ENCODE results near the gene VIPR2.

VIPR2 gene

GRCh38 chr7:159009951-159010350, 134.7 kb downstream of the VIPR2 start:
- H4K20me1 ChIP-seq (ENCODE audit: control insufficient read depth, insufficient read depth, low read depth, low read length), result no peaks in the 10 kb centered on the region
- H3K9me3 ChIP-seq (ENCODE audit: control insufficient read depth, insufficient read depth, low read length), result no peaks in the 10 kb centered on the region
- H3K36me3 ChIP-seq (ENCODE audit: control insufficient read depth, low read length), result no peaks in the 10 kb centered on the region
- TF ChIP-seq EZH2phosphoT487 (IDR thresholded peaks at IDR 0.05; ENCODE audit: borderline replicate concordance, low read length) (no peak), CTCF (IDR thresholded peaks at IDR 0.05; ENCODE audit: low read depth, low read length, poor library complexity, severe bottlenecking) (no peak)
- H3K9me2 ChIP-seq (replicated peaks; ENCODE audit: control insufficient read depth, low read length), result no peaks in the 10 kb centered on the region
- H3K4me1 ChIP-seq (ENCODE audit: control insufficient read depth, low read length), result no peaks in the 10 kb centered on the region
- no peak overlapping the region for H3K27ac ChIP-seq (ENCODE audit: low read depth, low read length)
- no peaks in the 10 kb centered on the region for H3K79me2 ChIP-seq (ENCODE audit: control insufficient read depth, low read length)
- no peaks in the 10 kb centered on the region for H3F3A ChIP-seq (ENCODE audit: control insufficient read depth, insufficient read depth)
- no peak overlapping the region for H3K4me3 ChIP-seq (ENCODE audit: low read length)
- no peak overlapping the region for H3K4me2 ChIP-seq (ENCODE audit: low read length)
- no peaks in the 10 kb centered on the region for H3K27me3 ChIP-seq (ENCODE audit: control insufficient read depth, low read length)

- no peak overlapping the region for H3K27ac ChIP-seq (ENCODE audit: low read depth, low read length)
- no peaks in the 10 kb centered on the region for H3K9me2 ChIP-seq (replicated peaks; ENCODE audit: control insufficient read depth, low read length)
- H3K36me3 ChIP-seq (ENCODE audit: control insufficient read depth, low read length), result no peaks in the 10 kb centered on the region
- H3K4me2 ChIP-seq (ENCODE audit: low read length), result no peak overlapping the region
- H3K27me3 ChIP-seq (ENCODE audit: control insufficient read depth, low read length), result no peaks in the 10 kb centered on the region
- no peaks in the 10 kb centered on the region for H4K20me1 ChIP-seq (ENCODE audit: control insufficient read depth, insufficient read depth, low read depth, low read length)
- no peaks in the 10 kb centered on the region for H3K9me3 ChIP-seq (ENCODE audit: control insufficient read depth, insufficient read depth, low read length)
- H3K4me1 ChIP-seq (ENCODE audit: control insufficient read depth, low read length), result no peaks in the 10 kb centered on the region
- no peak overlapping the region for H3K4me3 ChIP-seq (ENCODE audit: low read length)
- H3F3A ChIP-seq (ENCODE audit: control insufficient read depth, insufficient read depth), result no peaks in the 10 kb centered on the region
- no peaks in the 10 kb centered on the region for H3K79me2 ChIP-seq (ENCODE audit: control insufficient read depth, low read length)
- no peak for TF ChIP-seq CTCF (IDR thresholded peaks at IDR 0.05; ENCODE audit: low read depth, low read length, poor library complexity, severe bottlenecking)
- no peak for TF ChIP-seq EZH2phosphoT487 (IDR thresholded peaks at IDR 0.05; ENCODE audit: borderline replicate concordance, low read length)
Observed at GRCh38 chr7:159008417-159008816, 136.2 kb downstream of the VIPR2 start.

GRCh38 chr7:159007996-159008389, 136.7 kb downstream of the VIPR2 start:
- Histone ChIP-seq H3K27ac (ENCODE audit: low read depth, low read length) (no peak overlapping the region), H3K9me3 (ENCODE audit: control insufficient read depth, insufficient read depth, low read length) (no peaks in the 10 kb centered on the region), H3F3A (ENCODE audit: control insufficient read depth, insufficient read depth) (no peaks in the 10 kb centered on the region), H3K4me2 (ENCODE audit: low read length) (no peak overlapping the region), H3K4me1 (ENCODE audit: control insufficient read depth, low read length) (no peaks in the 10 kb centered on the region), H4K20me1 (ENCODE audit: control insufficient read depth, insufficient read depth, low read depth, low read length) (no peaks in the 10 kb centered on the region), H3K4me3 (ENCODE audit: low read length) (no peak overlapping the region), H3K79me2 (ENCODE audit: control insufficient read depth, low read length) (no peaks in the 10 kb centered on the region), H3K27me3 (ENCODE audit: control insufficient read depth, low read length) (no peaks in the 10 kb centered on the region), H3K36me3 (ENCODE audit: control insufficient read depth, low read length) (no peaks in the 10 kb centered on the region), H3K9me2 (replicated peaks; ENCODE audit: control insufficient read depth, low read length) (no peaks in the 10 kb centered on the region)
- no peak for TF ChIP-seq CTCF (IDR thresholded peaks at IDR 0.05; ENCODE audit: low read depth, low read length, poor library complexity, severe bottlenecking)
- TF ChIP-seq EZH2phosphoT487 (IDR thresholded peaks at IDR 0.05; ENCODE audit: borderline replicate concordance, low read length), result no peak
